ENCODE measurements around the gene ERBB4.

ERBB4 gene

GRCh38 chr2:211329882-211330281, 1208.7 kb downstream of the ERBB4 start:
- TF ChIP-seq CTCF (IDR thresholded peaks at IDR 0.05; ENCODE audit: low read depth, low read length), result no peak
- H3K27me3 ChIP-seq, result no peaks in the 10 kb centered on the region
- no peaks in the 10 kb centered on the region for H3K9me3 ChIP-seq
- no peaks in the 10 kb centered on the region for H3K36me3 ChIP-seq
- H3K4me3 ChIP-seq (ENCODE audit: low read depth, low read length), result no peak overlapping the region
- H3K4me1 ChIP-seq, result no peaks in the 10 kb centered on the region
- no peak for DNase-seq

GRCh38 chr2:211329421-211329820, 1209.2 kb downstream of the ERBB4 start:
- TF ChIP-seq CTCF (IDR thresholded peaks at IDR 0.05; ENCODE audit: low read depth, low read length), result no peak
- no peak for DNase-seq
- Histone ChIP-seq H3K36me3 (no peaks in the 10 kb centered on the region), H3K9me3 (no peaks in the 10 kb centered on the region), H3K4me3 (ENCODE audit: low read depth, low read length) (no peak overlapping the region), H3K27me3 (no peaks in the 10 kb centered on the region), H3K4me1 (no peaks in the 10 kb centered on the region)

GRCh38 chr2:211328126-211328525, 1210.5 kb downstream of the ERBB4 start:
- no peak overlapping the region for H3K4me3 ChIP-seq (ENCODE audit: low read depth, low read length)
- no peaks in the 10 kb centered on the region for H3K27me3 ChIP-seq
- H3K4me1 ChIP-seq, result no peaks in the 10 kb centered on the region
- DNase-seq, result no peak
- no peak for TF ChIP-seq CTCF (IDR thresholded peaks at IDR 0.05; ENCODE audit: low read depth, low read length)
- no peaks in the 10 kb centered on the region for H3K36me3 ChIP-seq
- H3K9me3 ChIP-seq, result no peaks in the 10 kb centered on the region
